CD4-positive, CD25-positive, alpha-beta regulatory T cell (primary cell): ENCODE measurements around the gene NPL. TPM values are rescaled to one million over a fixed set of nuclear protein-coding genes. Genes with fewer than 3 reads are reported as not detected.

Experiments
- ATAC-seq, 2 donors: fragments of 150-1000 bp; cut with Tn5 transposase; one replicate each; pipeline ENCODE4 v1.10.0; 2021; ENCODE audit warnings: low read depth in 2 of 2, moderate number of reproducible peaks in 2 of 2, moderate library complexity in 1 of 2
- DNase-seq, 3 donors: peaks; one replicate each; pipeline versions ENCODE4 v3.0.0 to v3.0.0-alpha.2; 2012 to 2022; ENCODE audit warnings: mixed read lengths in 1 of 3
- H3K27ac ChIP-seq: one replicate; pipeline ENCODE4 v1.7.0; 2013; ENCODE audit warnings: mild to moderate bottlenecking, low read length; ENCODE audit not compliant: insufficient read depth, poor library complexity, severe bottlenecking
- H3K27me3 ChIP-seq: one replicate; pipeline ENCODE4 v1.7.0; 2013; ENCODE audit warnings: low read length; ENCODE audit not compliant: control insufficient read depth, insufficient read depth
- H3K36me3 ChIP-seq: one replicate; pipeline ENCODE4 v1.7.0; 2013; ENCODE audit warnings: mild to moderate bottlenecking, low read length, moderate library complexity; ENCODE audit not compliant: control insufficient read depth, insufficient read depth
- H3K4me1 ChIP-seq: 2 replicates; pipeline ENCODE4 v1.7.0; 2013; ENCODE audit warnings: mild to moderate bottlenecking, low read length; ENCODE audit not compliant: insufficient read depth, control insufficient read depth, poor library complexity, severe bottlenecking
- H3K4me3 ChIP-seq: one replicate; pipeline ENCODE4 v1.7.0; 2013; ENCODE audit warnings: low read depth, mild to moderate bottlenecking, low read length, moderate library complexity
- H3K9me3 ChIP-seq, 2 experiments: 1 replicate in 1 of 2; 2 replicates in 1 of 2; pipeline ENCODE4 v1.7.0; 2013; ENCODE audit warnings: low read length in 2 of 2, mild to moderate bottlenecking in 1 of 2, moderate library complexity in 1 of 2; ENCODE audit not compliant: control insufficient read depth in 2 of 2
- H3K27ac Mint-ChIP-seq, 3 donors: one replicate each; pipeline ENCODE4 v1.8.0; 2020 to 2022; ENCODE audit warnings: mild to moderate bottlenecking in 3 of 3, mixed read lengths in 3 of 3, moderate library complexity in 2 of 3
- H3K27me3 Mint-ChIP-seq: one replicate; pipeline ENCODE4 v1.8.0; 2022; ENCODE audit warnings: mild to moderate bottlenecking, mixed read lengths
- H3K36me3 Mint-ChIP-seq: one replicate; pipeline ENCODE4 v1.8.0; 2020; ENCODE audit warnings: mixed read lengths
- H3K4me1 Mint-ChIP-seq, 4 donors: one replicate each; pipeline ENCODE4 v1.8.0; 2020 to 2022; ENCODE audit warnings: mixed read lengths in 4 of 4, mild to moderate bottlenecking in 1 of 4
- H3K4me3 Mint-ChIP-seq, 4 donors: one replicate each; pipeline ENCODE4 v1.8.0; 2020 to 2022; ENCODE audit warnings: mild to moderate bottlenecking in 4 of 4, mixed read lengths in 4 of 4, moderate library complexity in 3 of 4
- H3K9me3 Mint-ChIP-seq, 7 donors: one replicate each; pipeline ENCODE4 v1.8.0; 2020 to 2022; ENCODE audit warnings: mixed read lengths in 7 of 7, mild to moderate bottlenecking in 3 of 7, moderate library complexity in 2 of 7
- polyA plus RNA-seq, 4 donors: library from polyadenylated mRNA; unstranded; fragments of 300-500 nt; fragmentation: Illumina TruSeq; gene quantifications; one replicate each; pipeline ENCODE4 v1.2.3, GENCODE V29; 2021
- total RNA-seq: library from RNA; stranded (reverse); gene quantifications from one replicate; pipeline ENCODE4 v1.2.3, GENCODE V29; 2022

Gene NPL
- total and polyA plus RNA-seq, 5 donors from 2014 or later = 4.8 to 12.2 (median 5.5) TPM

- Histone ChIP-seq H3K36me3 (no peaks in the 10 kb centered on the region), H3K4me3 (no peak overlapping the region), H3K4me1 (no peaks in the 10 kb centered on the region), H3K27ac (no peak overlapping the region), H3K27me3 (no peaks in the 10 kb centered on the region), H3K9me3 (peaks cover 0 to under 1% of the 10 kb centered on the region in 2 experiments)
- no peak overlapping the region for H3K27ac Mint-ChIP-seq
- peaks cover 0 to under 1% (median 0%) of the 10 kb centered on the region in 7 donors for H3K9me3 Mint-ChIP-seq
- no peak overlapping the region for H3K4me3 Mint-ChIP-seq
- no peaks in the 10 kb centered on the region for H3K4me1 Mint-ChIP-seq
- ATAC-seq (no peak), DNase-seq (no peak)
- no peaks in the 10 kb centered on the region for H3K36me3 Mint-ChIP-seq
- H3K27me3 Mint-ChIP-seq = peaks cover 6% of the 10 kb centered on the region
Observed at GRCh38 chr1:182756423-182756822, 33.1 kb upstream of the NPL start.

GRCh38 chr1:182761396-182762395 is 27.9 kb upstream of the NPL start:
- Mint-ChIP-seq H3K27ac (no peak overlapping the region), H3K36me3 (no peaks in the 10 kb centered on the region), H3K9me3 (peaks cover 0 to 7% (median 4%) of the 10 kb centered on the region in 7 donors), H3K4me3 (no peak overlapping the region), H3K4me1 (no peaks in the 10 kb centered on the region), H3K27me3 (peaks cover 13% of the 10 kb centered on the region)
- H3K9me3 ChIP-seq = peaks cover 0 to 4% of the 10 kb centered on the region in 2 experiments
- DNase-seq (peak in 1 of 3 donors; percentile 41), ATAC-seq (no peak)
- H3K4me3 ChIP-seq = no peak overlapping the region
- no peak overlapping the region for H3K27ac ChIP-seq
- no peaks in the 10 kb centered on the region for H3K36me3 ChIP-seq
- no peaks in the 10 kb centered on the region for H3K4me1 ChIP-seq
- H3K27me3 ChIP-seq = no peaks in the 10 kb centered on the region

GRCh38 chr1:182762536-182762935 is 27.0 kb upstream of the NPL start:
- Mint-ChIP-seq H3K4me1 (no peaks in the 10 kb centered on the region), H3K9me3 (peaks cover 0 to 7% (median 4%) of the 10 kb centered on the region in 7 donors), H3K27me3 (peaks cover 13% of the 10 kb centered on the region), H3K36me3 (no peaks in the 10 kb centered on the region), H3K4me3 (no peak overlapping the region), H3K27ac (no peak overlapping the region)
- no peaks in the 10 kb centered on the region for H3K4me1 ChIP-seq
- ATAC-seq (no peak), DNase-seq (no peak)
- no peaks in the 10 kb centered on the region for H3K36me3 ChIP-seq
- no peaks in the 10 kb centered on the region for H3K27me3 ChIP-seq
- no peak overlapping the region for H3K27ac ChIP-seq
- H3K9me3 ChIP-seq = peaks cover 0 to 4% of the 10 kb centered on the region in 2 experiments
- H3K4me3 ChIP-seq = no peak overlapping the region

GRCh38 chr1:182764029-182764727 is 25.4 kb upstream of the NPL start:
- H3K4me3 ChIP-seq = no peak overlapping the region
- Mint-ChIP-seq H3K4me3 (no peak overlapping the region), H3K27ac (peak overlapping the region in 1 of 3 donors; percentile 3), H3K36me3 (no peaks in the 10 kb centered on the region), H3K4me1 (no peaks in the 10 kb centered on the region), H3K27me3 (peaks cover 13% of the 10 kb centered on the region), H3K9me3 (peaks cover 0 to 7% (median 4%) of the 10 kb centered on the region in 7 donors)
- no peaks in the 10 kb centered on the region for H3K36me3 ChIP-seq
- ATAC-seq (no peak), DNase-seq (no peak)
- no peak overlapping the region for H3K27ac ChIP-seq
- no peaks in the 10 kb centered on the region for H3K27me3 ChIP-seq
- H3K9me3 ChIP-seq = peaks cover 0 to 4% of the 10 kb centered on the region in 2 experiments
- H3K4me1 ChIP-seq = no peaks in the 10 kb centered on the region

- peaks cover 0 to 7% (median 4%) of the 10 kb centered on the region in 7 donors for H3K9me3 Mint-ChIP-seq
- Histone ChIP-seq H3K36me3 (no peaks in the 10 kb centered on the region), H3K4me1 (no peaks in the 10 kb centered on the region), H3K4me3 (no peak overlapping the region), H3K27ac (no peak overlapping the region), H3K27me3 (no peaks in the 10 kb centered on the region), H3K9me3 (peaks cover 0 to 4% of the 10 kb centered on the region in 2 experiments)
- H3K36me3 Mint-ChIP-seq = no peaks in the 10 kb centered on the region
- no peaks in the 10 kb centered on the region for H3K4me1 Mint-ChIP-seq
- no peak for DNase-seq
- H3K27me3 Mint-ChIP-seq = peaks cover 17% of the 10 kb centered on the region
- H3K27ac Mint-ChIP-seq = no peak overlapping the region
- no peak overlapping the region for H3K4me3 Mint-ChIP-seq
- no peak for ATAC-seq
Observed at GRCh38 chr1:182765391-182765790, 24.2 kb upstream of the NPL start.

GRCh38 chr1:182766050-182766449 is 23.5 kb upstream of the NPL start:
- no peak overlapping the region for H3K4me3 Mint-ChIP-seq
- no peak overlapping the region for H3K4me3 ChIP-seq
- no peak overlapping the region for H3K27ac Mint-ChIP-seq
- no peaks in the 10 kb centered on the region for H3K27me3 ChIP-seq
- H3K36me3 ChIP-seq = no peaks in the 10 kb centered on the region
- H3K4me1 Mint-ChIP-seq = no peaks in the 10 kb centered on the region
- peaks cover 0 to 4% of the 10 kb centered on the region in 2 experiments for H3K9me3 ChIP-seq
- DNase-seq (no peak), ATAC-seq (no peak)
- H3K27ac ChIP-seq = no peak overlapping the region
- H3K4me1 ChIP-seq = no peaks in the 10 kb centered on the region
- no peaks in the 10 kb centered on the region for H3K36me3 Mint-ChIP-seq
- H3K27me3 Mint-ChIP-seq = peaks cover 17% of the 10 kb centered on the region
- H3K9me3 Mint-ChIP-seq = peaks cover 0 to 7% (median 4%) of the 10 kb centered on the region in 7 donors

- H3K27me3 Mint-ChIP-seq = peaks cover 20% of the 10 kb centered on the region
- no peak overlapping the region for H3K27ac Mint-ChIP-seq
- H3K9me3 Mint-ChIP-seq = peaks cover 0 to 5% (median 0%) of the 10 kb centered on the region in 7 donors
- no peak overlapping the region for H3K4me3 Mint-ChIP-seq
- Histone ChIP-seq H3K36me3 (no peaks in the 10 kb centered on the region), H3K4me1 (no peaks in the 10 kb centered on the region), H3K9me3 (no peaks in the 10 kb centered on the region), H3K27me3 (no peaks in the 10 kb centered on the region), H3K27ac (no peak overlapping the region), H3K4me3 (no peak overlapping the region)
- ATAC-seq (no peak), DNase-seq (no peak)
- no peaks in the 10 kb centered on the region for H3K36me3 Mint-ChIP-seq
- H3K4me1 Mint-ChIP-seq = no peaks in the 10 kb centered on the region
Observed at GRCh38 chr1:182766881-182767645, 22.5 kb upstream of the NPL start.
